ENCODE data around the gene HIGD1A. TPM values are rescaled to one million over a fixed set of nuclear protein-coding genes. Genes with fewer than 3 reads are reported as not detected.

Gene HIGD1A
- total RNA-seq, 1 experiment from 2014 or later: 77.6 TPM

DNA sequence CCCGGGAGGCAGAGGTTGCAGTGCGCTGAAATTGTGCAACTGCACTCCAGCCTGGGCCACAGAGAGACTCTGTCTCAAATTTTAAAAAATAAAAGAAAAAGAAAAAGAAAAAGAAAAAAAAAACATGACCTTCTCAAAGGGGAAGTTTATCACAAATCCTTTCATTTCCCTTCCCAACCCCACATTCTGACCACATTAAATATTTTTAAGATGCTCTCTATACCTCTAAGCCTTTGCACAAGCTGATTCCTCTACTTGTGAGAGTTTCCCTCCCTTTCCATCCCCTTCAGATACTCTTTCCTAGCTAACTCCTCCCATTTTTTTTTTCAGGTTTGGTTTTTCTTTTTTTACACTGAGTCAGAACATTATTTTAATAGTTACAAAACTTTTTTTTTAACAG, 4.0 kb downstream of the HIGD1A start:
- Histone ChIP-seq H4K20me1 (ENCODE audit: control insufficient read depth, insufficient read depth, insufficient read length) (no peaks in the 10 kb centered on the region), H3K79me1 (ENCODE audit: insufficient read depth, low read depth, low read length, poor library complexity, severe bottlenecking) (peaks cover 2% of the 10 kb centered on the region), H4K5ac (ENCODE audit: insufficient read length, low read depth, low read length) (no peak overlapping the region), H3T11ph (ENCODE audit: low read length) (no peak overlapping the region), H3K4me2 (ENCODE audit: insufficient read depth, insufficient read length, low read length) (no peak overlapping the region), H3K4ac (ENCODE audit: low read depth, low read length) (no peak overlapping the region), H2BK5ac (ENCODE audit: insufficient read length, low read length) (no peak overlapping the region), H4K8ac (replicated peaks; ENCODE audit: insufficient read length, low read depth, low read length) (no peak overlapping the region), H3K27ac (ENCODE audit: insufficient read length, low read depth, low read length) (no peak overlapping the region), H3K27me3 (ENCODE audit: insufficient read depth, low read length) (no peaks in the 10 kb centered on the region; the same call in 1 of the 2 replicates), H3K56ac (ENCODE audit: insufficient read length, low read depth, low read length) (no peak overlapping the region), H3K79me2 (ENCODE audit: insufficient read depth, low read length) (peaks cover 14% of the 10 kb centered on the region; the same call in 1 of the 2 replicates), H2BK15ac (ENCODE audit: low read depth, low read length) (no peak overlapping the region), H2AK5ac (ENCODE audit: insufficient read length, low read length) (no peak overlapping the region), H2AFZ (ENCODE audit: low read length) (no peak overlapping the region), H3K9ac (ENCODE audit: extremely low read depth, insufficient read length, low read length) (no peak overlapping the region), H2BK12ac (ENCODE audit: insufficient read length, low read depth, low read length) (no peak overlapping the region), H4K91ac (ENCODE audit: insufficient read length, low read depth, low read length) (no peak overlapping the region), H3K9me3 (ENCODE audit: control insufficient read depth, low read depth, low read length) (no peaks in the 10 kb centered on the region), H3K14ac (ENCODE audit: insufficient read depth, low read length) (no peak overlapping the region), H3K4me1 (ENCODE audit: insufficient read depth, low read length) (peaks cover 2% of the 10 kb centered on the region), H3K18ac (ENCODE audit: insufficient read length, low read depth, low read length) (no peak overlapping the region), H3K23me2 (ENCODE audit: insufficient read length, low read depth, low read length, poor library complexity, severe bottlenecking) (peaks cover 10% of the 10 kb centered on the region), H2BK120ac (ENCODE audit: low read depth, low read length, poor library complexity, severe bottlenecking) (no peak overlapping the region), H2BK20ac (ENCODE audit: low read depth, low read length, poor library complexity, severe bottlenecking) (no peak overlapping the region), H3K23ac (ENCODE audit: insufficient read length, low read depth, low read length) (no peak overlapping the region)
- Mint-ChIP-seq H3K27ac (peak overlapping the region; percentile 64 to 74 (median 71); a peak in 4 of 7 replicates), H3K27me3 (ENCODE audit: low read depth) (peaks cover 3% of the 10 kb centered on the region), H3K4me1 (peaks cover 40 to 46% of the 10 kb centered on the region in 2 experiments), H3K36me3 (ENCODE audit: insufficient read depth in 1 of 3, low read depth in 3 of 3) (peaks cover 5 to 13% (median 6%) of the 10 kb centered on the region in 3 experiments; a peak in 6 of 7 replicates), H3K4me3 (peak overlapping the region in 1 of 2 experiments; percentile 24; a peak in 1 of 5 replicates), H3K9me3 (no peaks in the 10 kb centered on the region)
- WGBS (ENCODE audit: extremely low coverage, insufficient read length, low lambda C conversion rate): no CpG with 5 or more reads among the region's 2 CpGs
- no peak for DNase-seq
- TF ChIP-seq, protein P1, sequence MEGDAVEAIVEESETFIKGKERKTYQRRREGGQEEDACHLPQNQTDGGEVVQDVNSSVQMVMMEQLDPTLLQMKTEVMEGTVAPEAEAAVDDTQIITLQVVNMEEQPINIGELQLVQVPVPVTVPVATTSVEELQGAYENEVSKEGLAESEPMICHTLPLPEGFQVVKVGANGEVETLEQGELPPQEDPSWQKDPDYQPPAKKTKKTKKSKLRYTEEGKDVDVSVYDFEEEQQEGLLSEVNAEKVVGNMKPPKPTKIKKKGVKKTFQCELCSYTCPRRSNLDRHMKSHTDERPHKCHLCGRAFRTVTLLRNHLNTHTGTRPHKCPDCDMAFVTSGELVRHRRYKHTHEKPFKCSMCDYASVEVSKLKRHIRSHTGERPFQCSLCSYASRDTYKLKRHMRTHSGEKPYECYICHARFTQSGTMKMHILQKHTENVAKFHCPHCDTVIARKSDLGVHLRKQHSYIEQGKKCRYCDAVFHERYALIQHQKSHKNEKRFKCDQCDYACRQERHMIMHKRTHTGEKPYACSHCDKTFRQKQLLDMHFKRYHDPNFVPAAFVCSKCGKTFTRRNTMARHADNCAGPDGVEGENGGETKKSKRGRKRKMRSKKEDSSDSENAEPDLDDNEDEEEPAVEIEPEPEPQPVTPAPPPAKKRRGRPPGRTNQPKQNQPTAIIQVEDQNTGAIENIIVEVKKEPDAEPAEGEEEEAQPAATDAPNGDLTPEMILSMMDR (conservative IDR thresholded peaks at IDR 0.05): no peak
